EH (cell line): ENCODE results near the gene DDX25.
A peak's percentile ranks its signal among the peaks of the same experiment; 100 is the strongest.
"Not testable (repeated sequence)": the region's sequence is repeated elsewhere in the genome, so short reads cannot be mapped to it uniquely, and the experiment has no call there.

Source experiments
- DNase-seq: peaks from one replicate; pipeline ENCODE4 v3.0.0-alpha.2; 2015; ENCODE audit warnings: low read depth

DDX25 gene

GRCh38 chr11:125903711-125904659, at the start of gene DDX25:
TSS of gene DDX25 (plus strand) at chr11:125904508. CDS start at chr11:125904518, 10 bp downstream.
- no peak for DNase-seq

GRCh38 chr11:125857670-125858069, 46.6 kb upstream of the DDX25 start:
- not testable (repeated sequence) for DNase-seq

GRCh38 chr11:125862786-125863185, 41.5 kb upstream of the DDX25 start:
- not testable (repeated sequence) for DNase-seq

DNA sequence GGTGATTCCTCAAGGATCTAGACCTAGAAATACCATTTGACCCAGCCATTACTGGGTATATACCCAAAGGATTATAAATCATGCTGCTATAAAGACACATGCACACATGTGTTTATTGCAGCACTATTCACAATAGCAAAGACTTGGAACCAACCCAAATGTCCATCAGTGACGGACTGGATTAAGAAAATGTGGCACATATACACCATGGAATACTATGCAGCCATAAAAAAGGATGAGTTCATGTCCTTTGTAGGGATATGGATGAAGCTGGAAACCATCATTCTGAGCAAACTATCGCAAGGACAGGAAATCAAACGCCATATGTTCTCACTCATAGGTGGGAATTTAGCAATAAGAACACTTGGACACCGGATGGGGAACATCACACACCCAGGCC, 39.0 kb upstream of the DDX25 start:
- DNase-seq, result not testable (repeated sequence)

- no peak for DNase-seq
These were observed 34.8 kb upstream of the DDX25 start for GRCh38 chr11:125869521-125869920.

DNA sequence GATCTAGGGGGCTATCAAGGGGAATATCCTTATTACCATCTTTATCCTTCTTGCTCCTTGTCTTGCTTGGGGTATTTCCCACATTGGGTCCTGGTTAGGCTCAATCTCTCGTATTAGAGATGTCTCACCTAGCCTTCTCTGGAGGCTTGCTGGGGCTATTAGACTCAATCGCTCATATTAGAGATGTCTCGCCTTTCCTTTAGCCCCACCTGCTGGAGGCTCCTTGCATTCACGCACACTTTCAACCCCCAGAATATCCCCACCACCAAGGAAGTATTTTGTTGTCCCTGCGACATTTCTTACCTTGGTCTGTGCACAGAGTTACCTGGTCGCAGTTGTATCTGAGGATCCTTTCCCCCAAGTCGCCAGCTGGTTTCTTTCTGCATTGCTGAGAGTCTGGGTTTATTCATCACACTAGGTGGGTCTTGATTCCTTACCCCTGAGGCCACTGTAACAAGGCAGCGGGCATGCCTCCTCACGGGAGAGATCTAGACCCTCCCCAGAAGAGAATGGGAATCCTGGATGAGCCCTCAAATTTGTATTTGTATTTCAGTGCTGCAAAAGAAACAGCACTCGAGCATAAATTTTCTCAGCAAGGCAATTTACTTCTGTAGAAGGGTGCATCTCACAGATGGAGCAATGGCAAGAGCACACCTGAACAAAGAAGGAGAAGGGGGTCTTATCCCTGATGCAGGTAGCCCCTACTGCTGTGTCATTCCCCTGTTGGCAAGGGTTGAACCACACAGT, 32.7 kb upstream of the DDX25 start:
- peak; percentile 49 for DNase-seq

DNA sequence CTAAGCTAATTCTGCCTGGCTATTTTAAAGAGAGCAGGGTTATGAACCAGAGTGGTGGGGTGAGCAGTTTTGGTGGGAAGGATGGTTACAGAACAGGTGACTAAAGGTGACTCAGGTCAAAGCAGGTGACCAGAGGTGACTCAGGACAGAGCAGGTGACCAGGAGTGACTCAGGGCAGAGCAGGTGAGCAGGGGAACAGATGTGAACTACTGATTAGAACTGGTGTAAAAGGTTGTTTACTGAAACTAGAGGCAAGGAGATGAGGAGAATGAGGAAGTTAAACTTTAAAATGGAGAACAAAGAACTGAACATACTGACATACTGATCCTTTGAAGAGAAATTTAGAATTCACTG, 32.2 kb upstream of the DDX25 start:
- no peak for DNase-seq

DNA sequence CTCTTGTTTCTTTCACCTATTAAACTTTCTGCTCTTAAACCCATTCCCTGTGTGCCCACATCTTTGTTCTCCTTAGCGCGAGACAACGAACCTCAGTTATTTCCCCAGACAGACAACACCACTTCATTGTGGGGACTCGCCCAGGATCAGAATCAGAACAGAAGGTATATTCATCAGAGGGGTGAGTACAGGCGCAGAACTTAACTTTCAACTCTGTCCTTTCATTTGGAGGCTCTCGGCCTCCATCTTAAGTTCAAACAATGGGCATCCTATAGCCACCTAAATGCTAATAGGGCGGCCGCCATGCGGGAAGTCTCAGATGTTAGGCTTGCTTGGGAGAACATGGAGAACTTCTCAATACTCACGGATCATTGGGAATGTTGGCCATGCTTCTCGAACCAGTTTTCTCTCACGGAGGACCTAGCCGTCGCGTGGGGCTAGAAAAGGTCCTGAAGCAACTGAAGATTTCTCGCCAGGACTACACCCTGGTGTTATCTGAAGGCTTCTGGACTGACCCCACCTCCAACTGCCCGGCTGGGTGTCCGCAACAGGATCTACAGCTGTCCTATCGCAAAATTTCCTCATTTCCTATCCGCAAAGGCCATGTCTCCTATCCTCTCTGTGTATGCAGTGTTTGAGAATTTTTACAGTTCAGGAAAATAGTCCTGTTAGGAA, 30.3 kb upstream of the DDX25 start:
- DNase-seq, result no peak

GRCh38 chr11:125874556-125875124, 29.7 kb upstream of the DDX25 start:
- DNase-seq, result peak; percentile 74

DNA sequence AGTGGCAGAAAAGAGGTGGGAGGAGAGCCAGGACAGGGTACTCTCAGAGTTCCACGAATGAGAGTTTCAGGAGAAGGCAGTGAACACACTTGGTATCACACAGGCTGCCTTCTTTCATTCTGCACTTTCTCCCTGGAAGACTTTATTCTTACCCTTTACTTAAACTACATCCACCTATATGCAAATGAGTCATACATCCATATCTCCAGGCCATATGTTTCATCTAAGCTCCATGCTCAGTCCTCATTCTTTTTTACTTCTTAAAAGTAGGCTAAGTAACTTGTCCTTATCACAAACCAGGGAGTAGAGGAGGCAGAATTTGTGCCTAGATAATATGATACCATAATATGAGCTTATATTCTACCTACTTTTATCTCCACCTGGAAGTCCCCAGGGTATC, 23.0 kb upstream of the DDX25 start:
- DNase-seq, result no peak

GRCh38 chr11:125883375-125883774, 20.9 kb upstream of the DDX25 start:
- DNase-seq, result no peak

GRCh38 chr11:125886997-125887372, 17.3 kb upstream of the DDX25 start:
- peak; percentile 53 for DNase-seq

- DNase-seq, result peak; percentile 98
These were observed 16.7 kb upstream of the DDX25 start, which contains the start of gene HYLS1 for GRCh38 chr11:125887373-125888324. TSS of gene HYLS1 (plus strand) at chr11:125887668. CDS start at chr11:125899369, 11,701 bp downstream.

- DNase-seq, result peak; percentile 38
These were observed 13.7 kb upstream of the DDX25 start for GRCh38 chr11:125890447-125891100.

- DNase-seq, result peak; percentile 67
These were observed 12.2 kb upstream of the DDX25 start for GRCh38 chr11:125892071-125892470.

GRCh38 chr11:125892994-125893393, 11.3 kb upstream of the DDX25 start:
- DNase-seq, result no peak

DNA sequence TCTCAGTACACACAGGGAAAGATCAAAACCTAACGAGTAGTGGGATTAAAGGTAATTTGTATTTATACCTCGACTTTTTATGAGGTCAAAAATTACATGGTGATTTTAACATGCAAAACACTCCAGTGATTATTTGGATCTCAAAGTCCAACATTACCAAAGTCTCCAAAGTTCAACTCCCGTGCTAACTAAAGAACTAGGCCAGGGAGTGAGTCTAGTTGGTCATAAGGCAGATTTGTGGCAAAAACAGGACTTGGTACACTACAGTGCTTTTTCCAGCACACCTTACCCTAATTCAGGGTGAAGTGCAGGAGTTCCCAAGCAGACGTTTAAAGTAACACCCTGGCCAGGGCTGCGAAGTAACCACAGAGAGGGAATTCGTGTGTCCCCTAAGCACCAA, 2.4 kb upstream of the DDX25 start:
- DNase-seq, result no peak

- DNase-seq, result no peak
These were observed 1.9 kb upstream of the DDX25 start for GRCh38 chr11:125902277-125902926.

DNA sequence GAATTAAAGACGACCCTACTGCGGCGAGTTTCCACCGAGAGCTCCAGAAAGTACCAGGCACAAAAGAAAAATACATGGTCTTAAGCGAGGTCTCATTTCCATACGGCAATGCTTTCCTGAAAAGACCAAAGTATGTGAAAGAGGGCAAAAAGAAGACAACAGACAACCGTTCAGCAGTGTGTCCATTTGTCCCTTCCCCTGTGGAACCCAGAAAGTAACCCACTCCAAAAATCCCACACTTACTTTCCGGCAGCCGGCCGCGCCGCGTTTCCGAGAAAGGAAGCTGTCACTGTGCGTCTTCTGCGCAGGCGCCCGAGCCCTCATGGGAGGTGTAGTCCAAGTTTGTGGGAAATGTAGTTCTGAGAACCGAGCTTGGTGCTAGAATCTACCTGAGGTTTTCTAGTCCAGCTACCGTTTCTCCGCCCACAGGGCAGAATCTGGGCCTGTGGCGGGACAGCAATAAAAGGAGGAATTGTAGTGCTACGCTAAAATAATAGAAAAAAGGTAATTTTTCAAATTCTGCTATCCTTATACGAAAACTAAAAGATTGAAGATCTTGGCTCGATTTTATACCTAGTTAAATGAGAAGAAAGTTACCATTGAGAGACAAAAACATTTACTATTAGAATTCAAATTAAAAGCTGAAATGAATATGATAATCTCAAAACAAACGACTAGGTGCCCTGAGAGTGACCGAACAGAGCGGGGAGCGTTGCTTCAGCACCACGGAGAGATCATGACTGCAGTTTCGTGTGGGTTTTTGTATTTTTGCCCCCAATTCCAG, 1.2 kb upstream of the DDX25 start, which contains the start of gene PUS3:
TSS of gene PUS3 (minus strand) at position 280 of the 784 bp plus-strand sequence. CDS start 6,922 bp downstream, outside the sequence.
- peak; percentile 86 for DNase-seq
